CD4-positive, alpha-beta T cell treated with Interleukin-4 for 1 hour (primary cell): ENCODE measurements around the gene IYD.

ENCODE experiments used
- DNase-seq, 2 donors: peaks; one replicate each; pipeline ENCODE4 v3.0.0-alpha.2; 2020 to 2022

The IYD gene, protein sequence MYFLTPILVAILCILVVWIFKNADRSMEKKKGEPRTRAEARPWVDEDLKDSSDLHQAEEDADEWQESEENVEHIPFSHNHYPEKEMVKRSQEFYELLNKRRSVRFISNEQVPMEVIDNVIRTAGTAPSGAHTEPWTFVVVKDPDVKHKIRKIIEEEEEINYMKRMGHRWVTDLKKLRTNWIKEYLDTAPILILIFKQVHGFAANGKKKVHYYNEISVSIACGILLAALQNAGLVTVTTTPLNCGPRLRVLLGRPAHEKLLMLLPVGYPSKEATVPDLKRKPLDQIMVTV

GRCh38 chr6:150368762-150369161 is at the start of gene IYD:
TSS of gene IYD (plus strand) at chr6:150369012. CDS start at chr6:150369032, 20 bp downstream.
- no peak for DNase-seq

DNA sequence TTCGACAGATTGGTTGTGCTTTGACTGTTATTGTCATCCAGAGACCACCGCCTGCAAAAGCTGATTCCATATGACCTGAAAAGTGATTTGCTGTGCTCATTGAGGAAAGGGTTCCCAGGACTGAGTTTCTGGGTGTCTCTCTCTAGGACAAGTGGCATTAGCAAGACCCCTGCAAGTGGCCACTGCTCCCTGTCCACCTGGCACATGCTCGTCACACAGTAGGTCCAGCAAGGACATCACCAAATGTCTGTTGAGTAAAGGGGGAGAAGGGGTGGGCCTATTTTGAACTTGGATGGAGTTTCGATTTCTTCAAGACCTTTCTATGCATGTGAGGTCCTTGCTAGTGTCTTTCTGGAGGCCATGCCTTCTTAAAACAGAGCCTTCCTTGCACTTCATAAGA is 48.9 kb upstream of the IYD start:
- DNase-seq: no peak

- DNase-seq: no peak
Observed at GRCh38 chr6:150320442-150320841, 48.4 kb upstream of the IYD start.

GRCh38 chr6:150322466-150322871 is 46.3 kb upstream of the IYD start:
- DNase-seq: no peak

DNA sequence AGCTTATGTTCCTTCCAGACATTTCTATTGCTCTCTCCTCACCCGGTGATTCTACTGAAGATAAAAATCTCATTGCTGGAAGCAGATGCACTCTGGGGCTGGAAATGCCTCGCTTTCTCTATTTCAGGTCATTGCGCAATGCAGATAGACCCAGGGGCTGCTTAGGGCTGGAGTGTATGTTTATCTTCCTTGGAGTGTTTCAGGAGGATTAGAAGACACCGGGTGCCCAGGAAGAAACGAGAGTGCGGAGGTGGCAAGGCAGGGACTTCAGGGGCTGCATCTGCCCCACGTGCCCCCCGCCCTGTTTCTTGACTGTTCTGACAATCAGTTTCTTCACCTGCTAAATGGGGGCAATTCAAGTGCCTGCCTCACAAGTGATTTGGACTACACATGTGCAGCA is 45.6 kb upstream of the IYD start:
- no peak for DNase-seq

- DNase-seq: no peak
Observed at GRCh38 chr6:150324044-150324443, 44.8 kb upstream of the IYD start.

DNA sequence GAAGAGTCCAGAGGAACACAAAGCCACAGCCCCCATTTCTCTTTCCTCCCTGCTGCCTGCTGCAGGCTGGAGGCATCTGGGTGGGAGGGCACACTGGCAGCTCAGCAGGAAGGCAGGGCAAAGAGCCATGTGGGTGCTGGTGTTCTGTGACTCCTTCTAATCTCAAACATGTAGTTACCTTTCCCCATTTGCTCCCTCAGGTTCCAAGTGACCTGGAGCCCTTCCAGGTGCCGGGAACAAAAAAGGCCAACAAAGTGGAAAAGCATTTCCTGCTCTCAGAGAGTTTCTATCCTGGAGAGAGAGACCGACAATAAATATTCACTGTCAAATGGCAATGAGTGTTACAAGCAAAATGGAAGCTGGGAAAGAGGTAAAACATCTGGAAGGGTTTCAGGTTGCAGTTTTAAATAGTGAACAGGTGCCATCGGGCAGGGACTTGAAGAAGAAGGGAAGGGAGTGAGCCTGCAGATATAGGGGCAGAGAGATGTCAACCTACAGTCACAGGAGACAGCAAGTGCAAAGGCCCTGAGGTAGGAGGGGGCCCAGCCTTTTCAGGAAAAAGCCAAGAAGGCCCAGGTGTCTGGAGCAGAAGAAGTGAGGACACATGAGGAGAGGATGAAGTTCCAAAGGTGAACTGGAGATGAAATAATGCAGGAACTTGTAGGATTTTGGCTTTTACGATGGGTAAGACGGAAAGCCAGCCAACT is 43.6 kb upstream of the IYD start:
- no peak for DNase-seq

DNA sequence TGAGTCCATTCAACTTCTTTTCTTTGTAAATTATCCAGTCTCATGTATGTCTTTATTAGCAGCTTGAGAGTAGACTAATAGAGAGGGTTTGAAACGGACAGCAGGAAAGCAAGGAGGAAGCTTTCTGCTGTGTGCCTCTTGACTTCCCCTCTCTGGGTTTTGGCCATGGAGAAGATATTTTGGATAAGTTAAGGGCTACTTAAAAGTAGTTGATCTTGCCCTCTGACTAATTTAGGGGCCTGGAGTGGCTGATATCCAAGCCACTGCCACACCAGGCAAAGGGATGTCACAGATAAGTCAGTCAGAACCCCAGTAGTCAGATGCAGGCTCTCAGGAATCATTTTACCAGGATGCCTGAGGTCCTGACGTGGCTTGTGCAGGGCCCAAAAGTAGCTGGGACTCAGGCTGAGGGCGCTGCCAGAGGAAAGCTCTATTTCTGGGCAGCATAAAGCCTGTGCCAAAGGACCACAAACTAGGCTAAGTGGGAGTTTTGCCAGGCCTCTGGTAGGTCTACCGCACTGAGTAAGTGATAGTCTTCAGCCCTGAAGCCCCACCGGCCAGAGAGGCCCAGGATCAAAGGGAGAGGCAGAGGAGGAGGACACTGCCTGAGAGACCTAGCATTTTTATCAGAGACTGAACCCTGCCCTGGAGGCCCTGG is 41.6 kb upstream of the IYD start:
- no peak for DNase-seq

- no peak for DNase-seq
Observed at GRCh38 chr6:150328744-150329405, 39.9 kb upstream of the IYD start.

DNA sequence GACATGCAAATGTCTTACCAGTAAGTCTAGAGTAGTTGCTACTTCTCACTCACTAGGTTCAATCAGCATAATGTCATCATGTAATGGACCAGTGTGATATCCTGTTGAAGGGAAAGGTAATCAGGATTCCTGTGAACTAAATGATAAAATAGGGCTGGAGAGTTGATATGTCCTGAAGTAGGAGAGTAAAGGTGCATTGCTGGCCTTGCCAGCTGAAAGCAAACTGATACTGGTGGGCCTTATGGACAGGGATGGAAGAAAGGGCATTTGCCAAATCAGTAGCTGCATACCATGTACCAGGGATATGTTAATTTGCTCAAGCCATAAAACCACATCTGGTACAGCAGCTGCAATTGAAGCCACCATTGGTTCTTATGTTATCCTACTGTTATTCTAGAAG is 37.5 kb upstream of the IYD start:
- no peak for DNase-seq

DNA sequence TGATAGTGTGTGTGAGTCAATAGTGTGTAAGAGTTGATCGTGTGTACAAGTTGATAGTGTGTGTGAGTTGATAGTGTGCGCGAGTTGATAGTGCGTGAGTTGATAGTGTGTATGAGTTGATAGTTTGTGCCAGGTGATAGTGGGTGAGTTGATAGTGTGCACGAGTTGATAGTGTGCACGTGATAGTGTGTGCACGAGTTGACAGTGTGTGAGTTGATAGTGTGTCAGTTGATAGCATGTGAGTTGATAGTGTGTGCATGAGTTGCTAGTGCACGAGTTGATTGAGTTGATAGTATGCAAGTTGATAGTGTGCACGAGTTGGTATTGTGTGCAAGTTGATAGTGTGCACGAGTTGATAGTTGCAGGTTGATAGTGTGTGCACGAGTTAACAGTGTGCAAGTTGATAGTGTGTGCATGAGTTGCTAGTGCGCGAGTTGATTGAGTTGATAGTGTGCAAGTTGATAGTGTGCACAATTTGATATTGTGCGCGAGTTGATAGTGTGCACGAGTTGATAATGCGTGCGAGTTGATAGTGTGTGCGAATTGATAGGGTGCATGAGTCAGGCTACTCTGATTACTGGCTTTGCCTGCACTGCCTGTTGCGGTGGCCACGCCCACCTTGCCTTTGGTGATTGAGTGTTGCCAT is 35.8 kb upstream of the IYD start:
- no peak for DNase-seq

GRCh38 chr6:150333585-150333941 is 35.2 kb upstream of the IYD start:
- DNase-seq: no peak

DNA sequence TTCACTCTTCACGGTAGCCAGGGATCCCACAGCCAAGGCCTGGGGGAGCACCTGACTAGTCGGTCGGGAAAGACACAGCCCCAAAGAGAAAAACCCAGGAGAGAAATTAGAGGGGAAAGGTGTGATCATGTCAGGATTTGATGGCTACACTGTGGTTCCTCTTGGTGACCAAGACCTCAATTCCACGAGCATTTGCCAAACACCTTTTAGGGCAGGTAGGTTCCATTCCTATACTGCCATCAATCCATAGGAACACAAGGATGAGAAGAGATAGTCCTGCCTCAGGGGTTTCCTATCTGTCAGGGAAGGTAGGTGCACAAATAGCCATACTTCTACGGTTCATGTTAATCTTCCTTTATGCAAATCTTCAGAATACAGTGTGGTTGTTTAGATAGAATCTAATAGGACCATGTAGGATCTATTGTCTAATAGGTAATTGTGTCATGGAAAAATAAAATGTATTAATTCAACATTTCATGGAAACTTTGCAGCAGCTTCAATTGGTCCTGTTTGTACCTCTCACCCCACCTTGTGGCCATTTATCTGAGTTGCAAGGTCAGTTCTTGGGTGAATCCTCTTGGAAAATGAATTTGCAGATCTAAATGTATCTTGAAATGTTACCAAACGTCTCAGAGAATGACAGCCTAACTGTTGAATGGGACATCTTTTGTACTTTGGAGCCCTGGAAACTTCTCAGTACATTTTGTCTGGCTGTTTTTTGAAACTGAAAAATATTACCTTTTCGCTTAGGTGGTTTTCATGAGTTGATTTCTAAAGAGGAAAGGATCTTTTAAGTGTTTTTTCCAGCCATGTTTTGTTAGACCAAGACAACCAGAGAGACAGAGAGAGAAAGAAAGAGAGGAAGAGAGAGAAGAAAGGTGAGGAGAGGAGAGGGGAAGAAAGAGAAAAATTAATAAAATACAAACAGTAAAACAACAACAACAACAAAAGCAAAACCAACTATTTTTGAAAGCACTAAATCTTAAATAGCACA is 33.7 kb upstream of the IYD start:
- DNase-seq: peak; percentile 26 to 46

GRCh38 chr6:150336299-150336698 is 32.5 kb upstream of the IYD start:
- DNase-seq: no peak

GRCh38 chr6:150336708-150337107 is 32.1 kb upstream of the IYD start:
- DNase-seq: no peak

DNA sequence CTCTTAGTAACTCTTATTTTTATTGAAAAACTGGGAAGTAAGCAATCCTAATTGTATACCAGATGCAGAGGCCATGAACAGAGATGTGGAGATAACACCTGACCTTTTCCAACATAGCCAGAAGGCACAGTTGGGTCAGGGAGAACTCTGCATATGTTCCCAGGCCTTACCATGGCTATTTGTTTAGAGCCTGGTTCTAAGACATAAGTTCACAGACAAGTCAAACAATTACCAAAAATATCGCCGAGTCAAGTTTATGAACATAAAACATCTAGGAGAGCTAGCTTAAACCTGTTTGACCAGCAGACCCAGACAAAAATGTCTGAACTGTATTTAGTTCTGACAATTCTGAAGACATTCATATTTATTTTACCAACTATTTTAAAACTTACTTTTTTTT is 26.7 kb upstream of the IYD start:
- no peak for DNase-seq

DNA sequence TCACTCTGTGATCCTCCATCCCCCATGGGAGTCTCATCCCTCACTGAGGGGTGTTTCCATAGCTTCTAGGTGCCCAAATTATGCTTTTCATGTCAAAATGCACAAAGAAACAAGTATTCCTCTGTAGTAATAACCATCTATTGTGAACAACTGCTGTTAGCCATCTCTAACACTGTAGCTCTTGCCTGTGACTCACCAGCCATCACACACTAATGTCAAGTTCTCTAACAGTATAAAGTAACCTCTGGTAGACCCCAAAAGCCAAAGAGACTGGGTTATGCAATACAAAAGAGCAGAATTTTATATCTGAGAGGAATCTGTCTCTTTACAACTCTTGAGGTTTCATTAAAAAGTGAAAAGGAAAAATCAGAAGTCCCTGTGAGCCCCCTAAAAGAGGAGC is 25.4 kb upstream of the IYD start:
- DNase-seq: no peak

DNA sequence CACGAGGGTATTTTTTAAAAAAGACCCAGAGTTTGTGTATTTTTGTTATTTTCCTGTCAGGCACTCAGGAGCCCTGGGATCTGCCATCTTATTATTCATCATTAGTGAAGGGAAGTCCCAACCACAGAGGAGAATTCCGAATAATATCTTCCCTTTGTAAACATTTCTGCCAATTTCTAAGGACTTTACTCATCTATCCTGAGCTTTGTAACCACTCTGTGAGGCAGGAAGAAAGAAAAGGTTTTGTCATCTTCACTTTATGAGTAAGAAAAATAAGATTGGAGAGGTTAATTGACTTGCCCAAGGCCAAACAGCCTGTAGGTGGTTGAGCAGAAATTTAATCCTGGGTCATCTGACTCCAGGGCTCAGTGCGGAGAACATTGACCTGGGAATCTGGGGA is 23.0 kb upstream of the IYD start:
- DNase-seq: no peak

GRCh38 chr6:150346346-150346745 is 22.5 kb upstream of the IYD start:
- no peak for DNase-seq

DNA sequence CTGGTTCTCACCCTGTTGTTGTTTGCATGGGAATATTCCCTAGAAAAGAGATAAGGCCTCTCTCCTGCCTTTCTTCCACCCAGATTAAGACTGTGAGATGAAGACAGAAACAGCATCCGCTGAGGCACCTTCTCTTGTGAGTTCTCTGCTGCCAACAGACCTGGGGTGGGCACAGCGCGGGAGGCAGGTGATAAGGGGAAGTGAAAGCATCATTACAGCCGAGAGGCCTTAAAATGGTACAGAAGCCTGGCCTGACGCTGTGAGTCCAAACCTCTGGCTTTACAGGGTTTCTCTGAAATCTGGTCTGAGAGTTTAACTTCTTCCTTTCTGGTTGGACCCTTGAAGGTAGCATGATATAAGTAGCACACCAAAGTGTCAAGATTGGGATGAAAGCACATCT is 21.0 kb upstream of the IYD start:
- DNase-seq: peak in 1 of 2 donors; percentile 16

DNA sequence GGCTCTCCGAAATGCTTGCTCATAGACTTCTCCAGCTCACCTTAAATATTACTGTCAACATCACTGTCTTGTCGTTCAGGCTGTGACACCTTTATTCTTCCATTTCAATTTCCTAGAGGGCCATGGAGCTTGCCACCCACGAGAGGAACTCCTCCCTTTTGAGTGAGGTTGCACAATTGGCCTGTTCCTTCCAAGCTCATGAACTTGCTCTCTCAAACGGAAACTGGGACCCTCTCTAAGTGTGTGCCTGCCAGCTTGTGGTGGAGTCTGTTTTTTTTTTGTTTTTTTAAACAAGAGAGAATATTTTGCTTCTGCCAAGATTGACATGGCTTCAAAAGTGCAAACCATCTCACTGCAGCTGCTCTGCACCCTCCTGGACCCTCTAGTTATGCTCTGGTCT is 19.3 kb upstream of the IYD start:
- no peak for DNase-seq
